RPMI7951 (cell line): ENCODE data around the gene SCN3A. TPM values are rescaled to one million over a fixed set of nuclear protein-coding genes. Genes with fewer than 3 reads are reported as not detected.

Experiments
- DNase-seq: peaks from one replicate; pipeline ENCODE4 v3.0.0-alpha.2; 2012; ENCODE audit warnings: low read depth
- total RNA-seq: library from RNA; depleted of rRNA; stranded (reverse); fragments of >200 nt; shearing (Covaris generic); gene quantifications from 2 replicates; pipeline ENCODE4 v1.2.3, GENCODE V29; 2014; rRNA removed

SCN3A gene
- 0.36 TPM in 1 of 2 replicates, not detected in the other for total RNA-seq

GRCh38 chr2:165203689-165204559 is at the start of gene SCN3A:
Gene SCN3A (minus strand): TSS chr2:165204050. CDS start chr2:165176394, 27,656 bp downstream.
- DNase-seq = peak; percentile 35

GRCh38 chr2:165253178-165253577 is 49.3 kb upstream of the SCN3A start:
- DNase-seq = no peak

GRCh38 chr2:165251366-165251765 is 47.5 kb upstream of the SCN3A start:
- no peak for DNase-seq

- no peak for DNase-seq
Observed at GRCh38 chr2:165248238-165248637, 44.4 kb upstream of the SCN3A start.

GRCh38 chr2:165245081-165245793 is 41.4 kb upstream of the SCN3A start:
- DNase-seq = no peak

GRCh38 chr2:165240916-165241315 is 37.1 kb upstream of the SCN3A start:
- DNase-seq = no peak

GRCh38 chr2:165239856-165240515 is 36.1 kb upstream of the SCN3A start:
- no peak for DNase-seq

GRCh38 chr2:165239230-165239629 is 35.4 kb upstream of the SCN3A start, which contains the start of gene SCN2A:
Gene SCN2A (plus strand): TSS chr2:165239414. CDS start chr2:165295824, 56,410 bp downstream.
- peak; percentile 30 for DNase-seq

GRCh38 chr2:165238295-165238694 is 34.4 kb upstream of the SCN3A start:
- DNase-seq = peak; percentile 2

GRCh38 chr2:165237056-165237455 is 33.2 kb upstream of the SCN3A start:
- DNase-seq = no peak

GRCh38 chr2:165227571-165227970 is 23.7 kb upstream of the SCN3A start:
- DNase-seq = no peak

GRCh38 chr2:165224941-165225340 is 21.1 kb upstream of the SCN3A start:
- DNase-seq = no peak

- peak; percentile 22 for DNase-seq
Observed at GRCh38 chr2:165219481-165219880, 15.6 kb upstream of the SCN3A start.

GRCh38 chr2:165214093-165214492 is 10.2 kb upstream of the SCN3A start:
- DNase-seq = no peak

GRCh38 chr2:165208094-165208493 is 4.2 kb upstream of the SCN3A start:
- DNase-seq = no peak

GRCh38 chr2:165205865-165206264 is 2.0 kb upstream of the SCN3A start:
- DNase-seq = no peak

- DNase-seq = no peak
Observed at GRCh38 chr2:165202239-165202638, 1.6 kb downstream of the SCN3A start.

- no peak for DNase-seq
Observed at GRCh38 chr2:165198181-165198580, 5.7 kb downstream of the SCN3A start.

- DNase-seq = no peak
Observed at GRCh38 chr2:165197346-165197745, 6.5 kb downstream of the SCN3A start.

GRCh38 chr2:165196411-165196810 is 7.4 kb downstream of the SCN3A start:
- no peak for DNase-seq

GRCh38 chr2:165193178-165193777 is 10.6 kb downstream of the SCN3A start:
- no peak for DNase-seq

GRCh38 chr2:165192729-165193128 is 11.1 kb downstream of the SCN3A start:
- DNase-seq = no peak
